ENCODE measurements around the gene OR51M1. TPM values are rescaled to one million over a fixed set of nuclear protein-coding genes. Genes with fewer than 3 reads are reported as not detected.
A peak's percentile ranks its signal among the peaks of the same experiment; 100 is the strongest.
"Not testable (repeated sequence)": the region's sequence is repeated elsewhere in the genome, so short reads cannot be mapped to it uniquely, and the experiment has no call there.

Gene OR51M1, protein sequence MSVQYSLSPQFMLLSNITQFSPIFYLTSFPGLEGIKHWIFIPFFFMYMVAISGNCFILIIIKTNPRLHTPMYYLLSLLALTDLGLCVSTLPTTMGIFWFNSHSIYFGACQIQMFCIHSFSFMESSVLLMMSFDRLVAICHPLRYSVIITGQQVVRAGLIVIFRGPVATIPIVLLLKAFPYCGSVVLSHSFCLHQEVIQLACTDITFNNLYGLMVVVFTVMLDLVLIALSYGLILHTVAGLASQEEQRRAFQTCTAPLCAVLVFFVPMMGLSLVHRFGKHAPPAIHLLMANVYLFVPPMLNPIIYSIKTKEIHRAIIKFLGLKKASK
- not detected in 2 replicates for total RNA-seq (2014; rRNA removed; shearing (Covaris generic); ENCODE audit: low replicate concordance)

GRCh38 chr11:5383576-5383975 lies at the start of gene OR51M1:
Gene OR51M1 (plus strand): TSS chr11:5383812. CDS start chr11:5389399, 5,587 bp downstream.
- no peaks in the 10 kb centered on the region for H3K36me3 ChIP-seq
- no peak within 1 kb of the TSS for H3K4me3 ChIP-seq
- H3K9me3 ChIP-seq = no peaks in the 10 kb centered on the region
- DNase-seq = no peak
- H3K27me3 ChIP-seq = no peaks in the 10 kb centered on the region

DNA sequence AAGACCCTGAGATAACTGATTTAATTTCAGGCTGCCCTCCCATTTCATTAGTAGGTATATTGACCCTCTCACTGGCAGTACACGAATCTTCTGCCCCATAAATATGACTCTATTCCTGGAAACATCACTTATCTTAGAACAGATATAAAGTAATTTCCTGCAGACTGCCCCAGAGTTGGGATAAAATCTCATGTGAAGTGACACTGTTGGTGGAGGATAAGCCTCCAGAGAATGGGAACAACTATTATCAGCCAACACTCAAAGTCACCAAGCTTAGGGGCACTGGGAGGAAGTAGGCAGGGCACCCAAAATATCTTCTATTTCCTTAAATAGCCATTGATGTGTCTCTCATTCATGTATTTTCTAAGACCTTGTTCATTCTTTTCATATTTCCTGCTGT lies 48.4 kb upstream of the OR51M1 start:
- Histone ChIP-seq H3K27me3 (no peaks in the 10 kb centered on the region), H3K9me3 (no peaks in the 10 kb centered on the region), H3K36me3 (no peaks in the 10 kb centered on the region), H3K4me3 (no peak overlapping the region)
- DNase-seq = no peak

GRCh38 chr11:5336331-5336730 lies 47.3 kb upstream of the OR51M1 start:
- Histone ChIP-seq H3K36me3 (no peaks in the 10 kb centered on the region), H3K9me3 (no peaks in the 10 kb centered on the region), H3K4me3 (no peak overlapping the region), H3K27me3 (no peaks in the 10 kb centered on the region)
- DNase-seq = no peak

GRCh38 chr11:5337253-5337652 lies 46.4 kb upstream of the OR51M1 start:
- H3K36me3 ChIP-seq, H3K4me3 ChIP-seq, DNase-seq, H3K27me3 ChIP-seq, H3K9me3 ChIP-seq: not testable (repeated sequence)

GRCh38 chr11:5339771-5340322 lies 43.8 kb upstream of the OR51M1 start:
- H3K36me3 ChIP-seq = no peaks in the 10 kb centered on the region
- no peaks in the 10 kb centered on the region for H3K27me3 ChIP-seq
- no peak for DNase-seq
- H3K4me3 ChIP-seq = no peak overlapping the region
- no peaks in the 10 kb centered on the region for H3K9me3 ChIP-seq

DNA sequence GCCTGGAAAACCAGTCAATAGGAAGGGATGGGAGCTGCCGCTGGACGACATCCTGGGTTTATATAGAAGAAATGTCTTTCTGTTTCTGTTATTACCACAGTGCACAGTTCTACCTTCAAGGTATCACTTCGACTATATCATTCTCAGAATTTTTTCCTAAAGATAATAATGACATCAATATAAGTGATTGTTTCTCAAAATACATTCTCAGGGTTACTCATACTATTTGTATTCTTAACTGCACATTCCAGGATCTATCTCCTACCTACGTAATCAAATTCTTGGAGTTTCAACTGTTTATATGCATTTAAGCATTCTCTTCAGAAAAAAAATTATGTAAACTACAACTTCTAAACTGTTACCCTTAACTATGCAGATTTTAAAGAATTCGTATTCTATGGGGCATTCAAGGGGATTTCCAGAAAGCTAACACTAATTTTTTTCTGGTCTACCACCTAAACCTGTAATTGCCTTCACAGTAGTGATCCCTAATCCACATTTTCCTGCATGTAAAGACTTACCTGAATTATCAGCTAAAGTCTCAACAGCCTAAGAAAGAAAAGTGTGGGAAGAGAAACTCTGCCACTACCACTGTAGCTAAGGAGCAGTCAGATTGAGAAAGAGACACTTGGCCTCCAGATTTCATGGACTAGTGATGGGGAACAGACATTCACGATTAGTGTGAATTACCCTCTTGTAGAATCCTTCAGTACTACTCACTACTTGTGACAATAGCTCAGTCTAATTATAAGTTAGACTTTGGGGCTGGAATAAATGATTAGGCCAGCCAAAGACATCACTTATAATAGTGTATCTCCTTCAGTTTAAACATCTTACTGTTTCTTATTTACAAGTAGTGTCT lies 39.9 kb upstream of the OR51M1 start, which contains the start of gene OR51B5:
OR51B5 (minus strand) TSS at position 51 of the 862 bp plus-strand sequence; CDS start at position 51, 0 bp downstream.
- no peak within 1 kb of the TSS for H3K4me3 ChIP-seq
- no peaks in the 10 kb centered on the region for H3K9me3 ChIP-seq
- no peak for DNase-seq
- no peaks in the 10 kb centered on the region for H3K27me3 ChIP-seq
- H3K36me3 ChIP-seq = no peaks in the 10 kb centered on the region

GRCh38 chr11:5345831-5346230 lies 37.8 kb upstream of the OR51M1 start:
- H3K36me3 ChIP-seq = no peaks in the 10 kb centered on the region
- H3K9me3 ChIP-seq = no peaks in the 10 kb centered on the region
- DNase-seq = no peak
- H3K27me3 ChIP-seq = no peaks in the 10 kb centered on the region
- H3K4me3 ChIP-seq = no peak overlapping the region

- Histone ChIP-seq H3K36me3 (no peaks in the 10 kb centered on the region), H3K27me3 (no peaks in the 10 kb centered on the region)
- DNase-seq = no peak
Observed at GRCh38 chr11:5348551-5349194, 34.9 kb upstream of the OR51M1 start.

GRCh38 chr11:5349550-5349949 lies 34.1 kb upstream of the OR51M1 start:
- Histone ChIP-seq H3K27me3 (no peaks in the 10 kb centered on the region), H3K9me3 (no peaks in the 10 kb centered on the region), H3K4me3 (no peak overlapping the region), H3K36me3 (no peaks in the 10 kb centered on the region)
- DNase-seq = no peak

More at GRCh38 chr11:5348551-5349194, 34.9 kb upstream of the OR51M1 start:
- Histone ChIP-seq H3K4me3 (no peak overlapping the region), H3K9me3 (no peaks in the 10 kb centered on the region)

DNA sequence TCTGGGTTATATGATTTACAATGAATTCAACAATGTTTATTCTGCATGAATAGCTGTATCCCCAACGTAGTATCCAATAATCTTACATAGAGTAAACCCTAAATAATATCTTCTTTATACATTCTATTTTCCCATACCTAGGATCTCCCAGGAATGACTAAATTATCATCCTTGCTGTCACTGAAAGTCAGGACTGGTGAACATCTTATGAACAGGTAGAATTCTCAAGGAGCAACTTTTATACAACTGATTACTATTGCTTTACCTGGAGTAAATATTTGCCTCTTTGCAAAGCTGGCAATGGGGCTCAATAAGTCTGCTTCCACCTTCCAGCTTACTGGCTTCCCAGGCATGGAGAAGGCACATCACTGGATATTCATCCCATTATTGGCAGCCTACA lies 32.4 kb upstream of the OR51M1 start, which contains the start of gene OR51B6:
OR51B6 (plus strand) TSS at position 301 of the 400 bp plus-strand sequence; CDS start at position 301, 0 bp downstream.
- Histone ChIP-seq H3K4me3 (no peak within 1 kb of the TSS), H3K9me3 (peaks cover 3% of the 10 kb centered on the region; the same call in 1 of the 2 replicates), H3K27me3 (no peaks in the 10 kb centered on the region), H3K36me3 (no peaks in the 10 kb centered on the region)
- DNase-seq = no peak

- H3K27me3 ChIP-seq, H3K4me3 ChIP-seq, DNase-seq, H3K36me3 ChIP-seq, H3K9me3 ChIP-seq: not testable (repeated sequence)
Observed at GRCh38 chr11:5356031-5356430, 27.6 kb upstream of the OR51M1 start.

GRCh38 chr11:5362017-5362625 lies 21.5 kb upstream of the OR51M1 start:
- DNase-seq = no peak
- Histone ChIP-seq H3K27me3 (no peaks in the 10 kb centered on the region), H3K36me3 (no peaks in the 10 kb centered on the region), H3K9me3 (peaks cover 6% of the 10 kb centered on the region; the same call in 1 of the 2 replicates), H3K4me3 (no peak overlapping the region)

DNA sequence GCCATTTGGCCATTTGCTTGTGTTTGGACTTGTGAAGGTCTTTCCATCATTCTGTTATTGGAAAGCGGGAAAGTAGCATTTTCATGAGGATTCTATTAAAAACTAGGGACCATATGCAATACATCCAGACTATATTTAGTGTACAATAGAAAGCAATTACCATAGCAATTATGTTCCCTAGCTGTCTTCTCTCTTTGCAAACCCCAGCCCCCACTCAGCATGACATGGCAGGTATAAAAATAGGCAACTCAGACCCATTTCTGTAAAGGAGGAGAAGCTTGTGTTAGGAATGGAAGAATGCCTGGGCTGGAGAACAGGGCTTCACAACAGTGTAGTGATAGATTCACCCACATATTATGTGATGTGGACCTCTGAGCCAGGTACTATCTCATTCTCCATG lies 19.9 kb upstream of the OR51M1 start:
- Histone ChIP-seq H3K9me3 (peaks cover 6% of the 10 kb centered on the region; the same call in 1 of the 2 replicates), H3K27me3 (no peaks in the 10 kb centered on the region), H3K36me3 (no peaks in the 10 kb centered on the region), H3K4me3 (no peak overlapping the region)
- no peak for DNase-seq

DNA sequence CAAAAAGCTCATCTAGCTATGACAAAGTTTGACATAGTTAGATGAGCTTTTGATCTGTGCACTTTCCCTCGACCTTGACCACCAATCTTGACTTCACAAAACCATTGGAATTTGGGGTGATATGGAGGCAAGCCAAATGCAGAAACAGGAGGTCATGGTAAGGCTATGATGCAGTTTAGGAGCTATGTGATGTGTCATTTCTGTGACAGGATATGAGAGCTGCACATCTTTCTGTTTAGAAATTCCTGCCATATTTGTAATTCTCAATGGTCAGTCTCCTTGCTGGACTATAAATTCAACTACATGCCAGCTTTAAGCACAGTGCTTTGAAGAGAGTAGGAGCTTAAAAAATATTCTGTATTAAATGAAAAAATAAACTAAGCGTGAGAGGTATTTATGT lies 19.4 kb upstream of the OR51M1 start:
- peaks cover 6% of the 10 kb centered on the region; the same call in 1 of the 2 replicates for H3K9me3 ChIP-seq
- H3K36me3 ChIP-seq = no peaks in the 10 kb centered on the region
- H3K4me3 ChIP-seq = no peak overlapping the region
- peak; percentile 50 for DNase-seq
- no peaks in the 10 kb centered on the region for H3K27me3 ChIP-seq

- H3K27me3 ChIP-seq, DNase-seq, H3K4me3 ChIP-seq, H3K9me3 ChIP-seq, H3K36me3 ChIP-seq: not testable (repeated sequence)
Observed at GRCh38 chr11:5366365-5366764, 17.2 kb upstream of the OR51M1 start.

DNA sequence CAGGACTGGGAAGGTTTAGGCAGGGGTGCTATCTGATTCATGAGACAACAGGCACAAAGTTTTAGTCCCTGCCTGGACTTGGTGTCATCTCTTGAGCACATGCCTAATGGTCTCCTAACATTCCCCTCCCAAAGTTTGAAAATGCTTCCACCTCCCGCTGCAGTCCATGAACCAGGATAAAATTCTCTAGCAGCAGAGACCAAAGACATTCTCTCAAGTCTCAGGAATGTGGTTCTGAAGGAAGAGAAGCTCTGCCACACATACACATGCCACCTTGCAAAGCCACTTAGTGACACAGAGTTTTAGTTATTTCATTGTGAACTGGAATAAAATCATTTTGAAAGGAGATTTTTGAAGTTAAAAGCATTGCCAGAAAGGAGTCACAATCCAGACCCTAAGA lies 16.8 kb upstream of the OR51M1 start:
- DNase-seq = no peak
- Histone ChIP-seq H3K4me3 (no peak overlapping the region), H3K27me3 (no peaks in the 10 kb centered on the region), H3K36me3 (no peaks in the 10 kb centered on the region), H3K9me3 (no peaks in the 10 kb centered on the region; the same call in 1 of the 2 replicates)
